Hematopoietic multipotent progenitor cell treated with erythropoietin and hydrocortisone succinate and interleukin-3 and kit ligand, for 6 days (in vitro differentiated cells): ENCODE results near the gene RELT.
A peak's percentile ranks its signal among the peaks of the same experiment; 100 is the strongest.

ENCODE experiments used
- DNase-seq: peaks from one replicate; pipeline ENCODE4 v3.0.0-alpha.2; 2015

The RELT gene

GRCh38 chr11:73376160-73376802, at the start of gene RELT:
RELT (plus strand) TSS chr11:73376399; CDS start chr11:73389137, 12,738 bp downstream.
- DNase-seq = no peak

- no peak for DNase-seq
These were observed 49.0 kb upstream of the RELT start for GRCh38 chr11:73326929-73327811.

GRCh38 chr11:73327812-73328364, 48.3 kb upstream of the RELT start:
- no peak for DNase-seq

GRCh38 chr11:73330569-73331093, 45.6 kb upstream of the RELT start:
- DNase-seq = peak; percentile 49

- DNase-seq = no peak
These were observed 44.9 kb upstream of the RELT start for GRCh38 chr11:73331138-73331916.

GRCh38 chr11:73333173-73333572, 43.0 kb upstream of the RELT start:
- no peak for DNase-seq

GRCh38 chr11:73333640-73334383, 42.4 kb upstream of the RELT start:
- no peak for DNase-seq

- peak; percentile 32 for DNase-seq
These were observed 41.6 kb upstream of the RELT start for GRCh38 chr11:73334384-73335203.

- DNase-seq = peak; percentile 81
These were observed 40.8 kb upstream of the RELT start for GRCh38 chr11:73335204-73335923.

GRCh38 chr11:73337846-73338245, 38.4 kb upstream of the RELT start:
- DNase-seq = no peak

- no peak for DNase-seq
These were observed 37.9 kb upstream of the RELT start for GRCh38 chr11:73338279-73338678.

- no peak for DNase-seq
These were observed 36.0 kb upstream of the RELT start for GRCh38 chr11:73340164-73340563.

GRCh38 chr11:73342633-73343032, 33.6 kb upstream of the RELT start:
- no peak for DNase-seq

GRCh38 chr11:73343076-73343873, 32.9 kb upstream of the RELT start:
- no peak for DNase-seq

GRCh38 chr11:73344191-73344607, 32.0 kb upstream of the RELT start:
- no peak for DNase-seq

- no peak for DNase-seq
These were observed 30.6 kb upstream of the RELT start for GRCh38 chr11:73345481-73346160.

- no peak for DNase-seq
These were observed 29.8 kb upstream of the RELT start for GRCh38 chr11:73346186-73346935.

GRCh38 chr11:73347067-73347466, 29.1 kb upstream of the RELT start:
- DNase-seq = no peak
